GM12891 (cell line): ENCODE results near the gene APBB2.

Source experiments
- DNase-seq: peaks from one replicate; pipeline ENCODE4 v3.0.0; 2011; ENCODE audit warnings: low spot score; ENCODE audit not compliant: insufficient read length
- FAIRE-seq: peaks from 2 replicates; lab custom pipeline; 2011; peaks lifted over from hg19 to GRCh38; lab: Jason Lieb, UNC
- PAX5 ChIP-seq: IDR thresholded peaks from 2 replicates; pipeline ENCODE4 v1.6.1; 2011; ENCODE audit warnings: low read length, moderate library complexity, mild to moderate bottlenecking; ENCODE audit not compliant: insufficient read depth, severe bottlenecking
- POLR2A ChIP-seq: IDR thresholded peaks from 2 replicates; pipeline ENCODE4 v1.6.1; 2011; ENCODE audit warnings: low read depth, low read length, control low read depth
- POLR2AphosphoS5 ChIP-seq: IDR thresholded peaks from 2 replicates; pipeline ENCODE4 v1.6.1; 2011; ENCODE audit warnings: low read depth, low read length, control low read depth
- POU2F2 ChIP-seq: IDR thresholded peaks from 2 replicates; pipeline ENCODE4 v1.6.1; 2011; ENCODE audit warnings: low read depth, mild to moderate bottlenecking, control low read depth, low read length, moderate library complexity
- SPI1 ChIP-seq: IDR thresholded peaks from 2 replicates; pipeline ENCODE4 v1.6.1; 2011; ENCODE audit warnings: low read depth, low read length, control low read depth
- TAF1 ChIP-seq: IDR thresholded peaks from 2 replicates; pipeline ENCODE4 v1.6.1; 2011; ENCODE audit warnings: low read depth, low read length, control low read depth

The APBB2 gene

DNA sequence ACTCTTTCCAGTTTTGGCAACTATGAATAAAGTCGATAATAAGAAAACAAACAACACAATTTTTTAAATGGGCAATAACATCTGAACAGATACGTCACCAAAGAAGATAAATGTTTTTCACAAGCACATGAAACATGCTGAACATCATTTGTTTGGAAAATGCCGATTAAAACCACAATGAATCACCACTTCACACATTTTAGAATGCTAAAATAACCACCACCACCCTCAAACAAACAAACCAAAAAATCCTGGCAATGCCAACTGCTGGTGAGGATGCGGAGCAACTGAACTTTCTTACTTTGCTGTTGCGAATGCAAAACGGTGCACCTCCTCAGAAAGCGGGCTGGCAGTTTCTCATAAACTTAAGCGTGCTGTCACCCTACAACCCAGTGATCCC, 348.6 kb downstream of the APBB2 start:
- FAIRE-seq: no peak
- DNase-seq: no peak

DNA sequence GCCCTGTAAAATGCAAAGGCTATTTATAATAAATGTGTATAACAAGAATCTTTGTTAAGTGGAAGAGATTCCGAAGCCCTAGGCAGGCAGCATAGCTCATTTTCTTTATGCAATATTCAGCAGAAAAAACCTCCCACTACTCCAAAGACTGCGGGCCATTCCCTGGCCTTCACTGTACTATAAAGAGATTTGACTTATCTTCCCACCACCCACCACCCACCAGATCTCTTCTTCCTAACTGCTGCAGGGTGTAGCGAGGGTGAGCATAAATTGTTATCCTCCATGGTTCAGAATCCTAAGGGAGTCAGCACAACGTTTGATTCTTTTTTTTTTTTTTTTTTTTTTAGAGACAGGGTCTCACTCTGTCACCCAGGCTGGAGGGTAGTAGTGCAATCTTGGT, 349.8 kb downstream of the APBB2 start:
- no peak for FAIRE-seq
- TF ChIP-seq TAF1 (no peak), POLR2AphosphoS5 (no peak), POU2F2 (no peak), PAX5 (no peak), POLR2A (no peak), SPI1 (no peak)
- no peak for DNase-seq

More for the DNA sequence above, 348.6 kb downstream of the APBB2 start:
- TF ChIP-seq POU2F2 (no peak), POLR2A (no peak), TAF1 (no peak), SPI1 (no peak), POLR2AphosphoS5 (no peak), PAX5 (no peak)

GRCh38 chr4:40858962-40859361, 355.4 kb downstream of the APBB2 start:
- FAIRE-seq: no peak
- TF ChIP-seq PAX5: no peak
- no peak for TF ChIP-seq POLR2A
- TF ChIP-seq POLR2AphosphoS5: no peak
- no peak for TF ChIP-seq POU2F2
- TF ChIP-seq SPI1: no peak
- TF ChIP-seq TAF1: no peak

GRCh38 chr4:40857956-40858355, 356.4 kb downstream of the APBB2 start:
- no peak for FAIRE-seq
- TF ChIP-seq POU2F2: no peak
- no peak for TF ChIP-seq POLR2AphosphoS5
- TF ChIP-seq SPI1: no peak
- TF ChIP-seq POLR2A: no peak
- no peak for TF ChIP-seq PAX5
- TF ChIP-seq TAF1: no peak
- no peak for DNase-seq

More at GRCh38 chr4:40858962-40859361, 355.4 kb downstream of the APBB2 start:
- no peak for DNase-seq

DNA sequence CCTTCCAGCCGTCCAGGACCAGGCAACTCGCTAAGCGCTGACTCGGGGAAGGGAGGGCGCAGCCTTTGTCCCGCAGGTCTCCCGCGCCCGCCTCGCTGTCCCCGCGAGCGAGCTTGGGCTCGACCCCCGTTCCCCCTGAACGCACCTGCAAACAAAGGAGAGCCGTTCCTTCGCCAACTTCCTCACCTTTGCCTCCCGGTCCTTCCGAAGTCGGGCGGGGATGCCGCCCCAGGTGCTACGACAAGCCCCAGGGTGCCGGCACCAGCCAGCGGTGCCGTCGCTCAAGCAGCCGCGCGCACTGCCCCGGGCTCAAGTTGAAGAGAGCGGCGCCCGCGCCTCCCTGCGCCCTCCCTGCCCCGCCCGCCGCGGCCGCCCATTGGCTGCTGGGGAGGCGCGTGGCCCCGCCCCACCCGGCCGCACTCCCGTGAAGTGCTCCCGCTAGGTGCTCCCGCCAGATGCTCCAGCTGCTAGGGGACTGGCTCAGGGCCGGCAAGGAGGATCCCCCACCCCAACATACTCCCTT, 357.4 kb downstream of the APBB2 start:
- DNase-seq (peak; percentile 71), FAIRE-seq (peak; percentile 91)
- TF ChIP-seq SPI1 (no peak), PAX5 (no peak), POU2F2 (no peak), TAF1 (no peak), POLR2A (no peak), POLR2AphosphoS5 (no peak)

DNA sequence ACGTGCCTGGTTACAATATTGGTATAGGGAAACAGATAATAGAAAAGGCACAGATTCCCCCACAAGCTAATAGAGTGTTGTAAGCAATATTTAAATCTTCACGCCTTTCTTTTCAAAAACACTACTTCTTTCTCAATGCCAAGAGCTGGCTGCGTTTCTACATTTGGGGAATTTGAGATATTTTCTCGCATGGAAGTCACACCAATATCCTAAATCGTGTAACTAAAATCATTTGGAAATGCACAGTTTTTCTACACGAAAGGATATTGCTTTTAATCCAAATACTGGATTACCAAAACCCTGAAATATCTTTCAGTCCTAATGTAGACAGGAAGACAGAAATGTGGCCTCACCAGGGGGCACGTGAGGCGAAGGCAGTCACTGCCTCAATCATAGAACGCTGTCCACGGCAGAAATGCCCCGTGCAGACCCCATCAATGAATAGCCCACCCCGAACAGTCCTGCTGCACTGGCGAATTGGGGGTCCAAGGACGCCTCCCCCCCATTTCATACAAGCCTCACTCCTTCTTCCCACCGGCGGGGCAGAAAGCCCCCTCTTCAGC, 358.0 kb downstream of the APBB2 start:
- TF ChIP-seq POU2F2: no peak
- no peak for TF ChIP-seq PAX5
- TF ChIP-seq POLR2AphosphoS5: no peak
- no peak for TF ChIP-seq SPI1
- TF ChIP-seq POLR2A: no peak
- no peak for TF ChIP-seq TAF1
- DNase-seq (no peak), FAIRE-seq (no peak)

GRCh38 chr4:40850496-40850895, 363.8 kb downstream of the APBB2 start:
- no peak for FAIRE-seq
- TF ChIP-seq POLR2AphosphoS5: no peak
- no peak for TF ChIP-seq PAX5
- no peak for TF ChIP-seq POLR2A
- TF ChIP-seq TAF1: no peak
- no peak for TF ChIP-seq POU2F2
- no peak for DNase-seq

GRCh38 chr4:40848940-40849339, 365.4 kb downstream of the APBB2 start:
- FAIRE-seq (no peak), DNase-seq (no peak)
- no peak for TF ChIP-seq SPI1
- TF ChIP-seq TAF1: no peak
- no peak for TF ChIP-seq PAX5
- no peak for TF ChIP-seq POU2F2
- TF ChIP-seq POLR2A: no peak
- TF ChIP-seq POLR2AphosphoS5: no peak

DNA sequence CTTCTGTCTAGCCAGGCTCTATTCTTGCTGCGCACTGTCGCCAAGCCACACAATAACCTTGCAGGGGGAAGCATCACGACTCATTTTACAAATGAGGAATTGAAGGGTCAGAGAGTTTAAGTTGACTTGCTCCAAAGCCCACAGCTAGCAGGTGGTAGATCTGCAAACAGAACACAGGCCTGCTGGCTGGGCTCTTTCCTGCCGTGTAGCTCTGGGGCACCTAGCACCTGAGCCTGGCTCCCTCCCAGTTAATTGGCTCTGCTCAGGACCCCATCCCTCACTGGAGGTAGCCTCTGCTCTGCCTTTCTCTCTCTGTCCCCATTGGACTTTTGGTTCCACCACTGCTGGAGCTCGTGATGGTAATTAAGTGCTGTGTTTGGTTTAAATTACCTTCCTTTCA, 366.1 kb downstream of the APBB2 start:
- FAIRE-seq (no peak), DNase-seq (no peak)
- TF ChIP-seq SPI1: no peak
- TF ChIP-seq TAF1: no peak
- no peak for TF ChIP-seq POU2F2
- no peak for TF ChIP-seq POLR2AphosphoS5
- no peak for TF ChIP-seq PAX5
- no peak for TF ChIP-seq POLR2A

- DNase-seq (no peak), FAIRE-seq (peak; percentile 45)
- no peak for TF ChIP-seq PAX5
- TF ChIP-seq POLR2A: no peak
- no peak for TF ChIP-seq SPI1
- no peak for TF ChIP-seq POLR2AphosphoS5
- no peak for TF ChIP-seq POU2F2
- no peak for TF ChIP-seq TAF1
These were observed 367.8 kb downstream of the APBB2 start for GRCh38 chr4:40846532-40846931.
